Omental fat pad (tissue), 4 donors: ENCODE data around the gene INPP4B. TPM values are rescaled to one million over a fixed set of nuclear protein-coding genes. Genes with fewer than 3 reads are reported as not detected.

Experiments
- ATAC-seq: fragments of 150-250 bp; one replicate; pipeline ENCODE4 v1.9.1; 2016; ENCODE audit warnings: mild to moderate bottlenecking, moderate library complexity; ENCODE audit not compliant: low FRiP score
- DNase-seq: peaks from one replicate; pipeline ENCODE4 v3.0.0-alpha.2; 2019; ENCODE audit warnings: low spot score
- CTCF ChIP-seq, 3 donors: fragments of 450-650 bp; IDR thresholded peaks; one replicate each; pipeline ENCODE4 v1.5.1; 2016 to 2017; ENCODE audit warnings: antibody characterized with exemption in 3 of 3, mild to moderate bottlenecking in 3 of 3, moderate library complexity in 2 of 3
- total RNA-seq, 4 donors: library from RNA; depleted of rRNA; stranded (reverse); fragments of >200 nt; gene quantifications; one replicate each; pipeline ENCODE4 v1.1.0, GENCODE V29; 2016

The INPP4B gene
- total RNA-seq, 4 donors from 2014 or later = 6.6 to 54.2 (median 14.2) TPM

GRCh38 chr4:142500966-142501365 is 345.1 kb downstream of the INPP4B start:
- ATAC-seq (no peak), DNase-seq (no peak)
- no peak for TF ChIP-seq CTCF (IDR thresholded peaks at IDR 0.05)

GRCh38 chr4:142497606-142498005 is 348.5 kb downstream of the INPP4B start:
- TF ChIP-seq CTCF (IDR thresholded peaks at IDR 0.05) = no peak
- ATAC-seq (no peak), DNase-seq (no peak)

GRCh38 chr4:142493255-142494110 is 352.6 kb downstream of the INPP4B start:
- no peak for TF ChIP-seq CTCF (IDR thresholded peaks at IDR 0.05)
- DNase-seq (no peak), ATAC-seq (no peak)

DNA sequence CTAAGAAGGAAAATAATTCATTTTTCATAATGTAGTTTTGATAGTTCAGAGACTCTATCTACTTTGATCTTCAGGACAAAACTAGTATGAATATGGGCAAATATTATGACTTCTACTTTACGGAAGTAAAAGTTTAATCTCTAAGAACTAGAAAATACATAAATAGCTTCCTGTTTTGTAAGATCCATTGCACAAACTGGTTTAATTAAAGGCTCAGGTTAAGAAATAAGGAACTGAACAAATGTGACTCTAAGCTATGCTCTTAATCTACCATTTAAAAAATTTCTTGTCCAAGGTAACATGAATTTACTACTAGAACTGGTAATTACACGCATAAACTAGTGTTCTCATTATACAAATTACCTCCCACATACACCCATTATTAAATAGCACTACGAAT is 360.6 kb downstream of the INPP4B start:
- no peak for DNase-seq
- ATAC-seq = no peak
- TF ChIP-seq CTCF (IDR thresholded peaks at IDR 0.05) = no peak

DNA sequence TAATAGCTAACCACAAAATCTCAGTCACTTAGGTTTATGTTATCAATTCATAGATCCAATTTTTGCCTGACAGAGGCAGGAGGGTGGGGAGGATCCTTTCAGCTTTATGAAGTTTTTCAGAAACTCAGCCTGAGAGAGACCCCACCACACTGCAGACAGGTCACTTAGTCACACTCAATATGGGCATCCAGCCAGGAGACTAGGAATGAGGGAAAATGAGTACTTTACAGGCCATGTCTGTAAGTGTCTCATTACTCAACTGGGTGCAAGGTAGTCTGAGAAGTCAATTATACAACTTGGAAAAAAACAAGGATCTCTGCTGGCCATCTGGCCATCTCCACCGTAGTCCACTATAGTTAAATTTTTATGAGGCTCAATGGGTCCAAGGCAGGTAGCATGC is 365.9 kb downstream of the INPP4B start:
- DNase-seq = no peak
- TF ChIP-seq CTCF (IDR thresholded peaks at IDR 0.05) = no peak

DNA sequence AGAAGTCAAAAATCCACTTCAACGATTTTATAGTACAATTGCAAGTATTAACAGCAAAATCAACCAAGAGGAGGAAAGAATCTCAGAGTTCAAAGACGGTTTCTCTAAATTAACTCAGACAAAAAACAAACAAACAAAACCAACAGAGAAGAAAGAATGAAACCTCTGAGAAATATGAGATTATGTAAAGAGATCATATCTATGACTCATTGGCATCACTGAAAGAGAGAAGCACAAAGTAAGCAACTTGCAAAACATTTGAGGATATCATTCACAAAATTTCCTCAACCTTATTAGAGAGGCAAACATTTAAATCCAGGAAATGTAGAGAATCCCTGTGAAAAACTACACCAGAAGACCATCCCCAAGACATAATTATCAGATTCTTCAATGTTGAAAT is 370.4 kb downstream of the INPP4B start:
- DNase-seq (no peak), ATAC-seq (no peak)
- TF ChIP-seq CTCF (IDR thresholded peaks at IDR 0.05) = no peak

More for the DNA sequence above, 365.9 kb downstream of the INPP4B start:
- ATAC-seq = no peak
